Panc1 (cell line): ENCODE data around the gene SLC25A39. TPM values are rescaled to one million over a fixed set of nuclear protein-coding genes. Genes with fewer than 3 reads are reported as not detected.

Experiments
- ATAC-seq: fragments of 200-7000 bp; cut with Tn5 transposase; 2 replicates; pipeline ENCODE4 v1.9.1; 2020; ENCODE audit warnings: mild to moderate bottlenecking, moderate library complexity
- BruUV-seq: library from RNA; stranded (reverse); fragments of 400-500 nt; replicated peaks from 2 replicates; lab custom pipeline; 2021; lab: Mats Ljungman, UMichigan
- CTCF ChIA-PET: fragments of 300-600 bp; sonication (Branson Sonifier 250); formaldehyde crosslinking; loops from one replicate; lab custom pipeline; 2022; ENCODE audit warnings: antibody characterized with exemption; lab: Charles Lee
- POLR2A ChIA-PET: fragments of 300-600 bp; sonication (Branson Sonifier 250); formaldehyde crosslinking; loops from one replicate; lab custom pipeline; 2022; ENCODE audit warnings: antibody characterized with exemption; lab: Charles Lee
- DNase-seq: peaks from one replicate; pipeline ENCODE4 v3.0.0-alpha.2; 2010; ENCODE audit warnings: low read depth, low spot score
- H3K27ac ChIP-seq: 2 replicates; pipeline ENCODE4 v1.5.1; 2011; ENCODE audit warnings: mild to moderate bottlenecking, low read length, inconsistent platforms
- H3K27me3 ChIP-seq: fragments of 200-500 bp; sonication (Bioruptor generic); 2 replicates; pipeline ENCODE4 v1.6.0; 2014; ENCODE audit warnings: low read length, inconsistent platforms; ENCODE audit not compliant: control insufficient read depth, insufficient read depth
- H3K36me3 ChIP-seq: fragments of 200-500 bp; sonication (Bioruptor generic); 2 replicates; pipeline ENCODE4 v1.5.1; 2014; ENCODE audit warnings: inconsistent platforms, mild to moderate bottlenecking, low read length, moderate library complexity; ENCODE audit not compliant: control insufficient read depth, insufficient read depth
- H3K4me1 ChIP-seq: 2 replicates; pipeline ENCODE4 v1.5.1; 2011; ENCODE audit warnings: inconsistent platforms, mild to moderate bottlenecking, low read length, moderate library complexity; ENCODE audit not compliant: control insufficient read depth, insufficient read depth
- H3K4me3 ChIP-seq, 2 experiments: 2 replicates each; pipeline ENCODE4 v1.5.1; 2011 to 2012; ENCODE audit warnings: low read depth in 2 of 2, low read length in 2 of 2, mild to moderate bottlenecking in 2 of 2, inconsistent platforms in 1 of 2, moderate library complexity in 1 of 2
- H3K9me3 ChIP-seq: fragments of 200-500 bp; sonication (Bioruptor generic); 2 replicates; pipeline ENCODE4 v1.5.1; 2014; ENCODE audit warnings: low read depth, mild to moderate bottlenecking, inconsistent platforms, low read length, moderate library complexity; ENCODE audit not compliant: control insufficient read depth, insufficient read depth
- CTCF ChIP-seq: fragments of 450-650 bp; IDR thresholded peaks from 2 replicates; pipeline ENCODE4 v1.5.1; 2017; ENCODE audit warnings: mild to moderate bottlenecking
- POLR2AphosphoS5 ChIP-seq: IDR thresholded peaks from 2 replicates; pipeline ENCODE4 v1.6.1; 2012; ENCODE audit warnings: mild to moderate bottlenecking, low read depth, low read length, moderate library complexity
- REST ChIP-seq, 2 experiments: IDR thresholded peaks; 2 replicates each; pipeline ENCODE4 v1.6.1; 2011 to 2012; ENCODE audit warnings: low read depth in 2 of 2, control low read depth in 1 of 2, low read length in 1 of 2, mild to moderate bottlenecking in 1 of 2, moderate library complexity in 1 of 2; ENCODE audit not compliant: insufficient read depth in 1 of 2
- SIN3A ChIP-seq: IDR thresholded peaks from 2 replicates; pipeline ENCODE4 v1.6.1; 2012; ENCODE audit warnings: low read depth, mild to moderate bottlenecking, low read length, moderate library complexity, borderline replicate concordance; ENCODE audit not compliant: insufficient read depth
- TCF7L2 ChIP-seq: IDR thresholded peaks from 2 replicates; pipeline ENCODE4 v1.6.1; 2011; ENCODE audit warnings: mild to moderate bottlenecking, low read depth, low read length, inconsistent platforms
- in situ Hi-C: cut with HindIII; loops from 2 replicates; pipeline ENCODE4 v1.10.0; 2016; ENCODE audit warnings: low sequenced_read_pairs, low pct_unique_long_range_greater_than_20kb
- intact Hi-C: fragments of 100-400 bp; cut with micrococcal nuclease; formaldehyde crosslinking; loops from one replicate; pipeline ENCODE4 v1.10.0; 2022; ENCODE audit not compliant: unreplicated experiment
- total RNA-seq: library from RNA; stranded (reverse); gene quantifications from one replicate; pipeline ENCODE4 v1.2.1, GENCODE V29; 2021; ENCODE audit not compliant: unreplicated experiment

Gene SLC25A39
- total RNA-seq, 1 experiment from 2014 or later = 138 TPM

- intact Hi-C loops = no loop called here
- H3K27me3 ChIP-seq = no peaks in the 10 kb centered on the region
- ChIA-PET CTCF (interaction anchor here (1.5 kb wide), 1 partner anchor 195 kb away, joined by 4 read pairs; no protein-coding TSS in a partner anchor), POLR2A (interaction anchor here (0.5 kb wide), 1 partner anchor 55 kb away, joined by 11 read pairs; the partner anchor contains the start of gene RUNDC3A)
- no TSS peak for BruUV-seq
- H3K36me3 ChIP-seq = no peaks in the 10 kb centered on the region
- H3K9me3 ChIP-seq = no peaks in the 10 kb centered on the region
- TF ChIP-seq REST (IDR thresholded peaks at IDR 0.05; ENCODE audit: insufficient read depth in 1 of 2, low read depth in 2 of 2, low read length in 1 of 2) = no peak
- TF ChIP-seq SIN3A = 0 out of 2 replicates have a peak, but pooled peaks have one; percentile 31
- TF ChIP-seq TCF7L2 = no peak
- TF ChIP-seq POLR2AphosphoS5 = no peak
- TF ChIP-seq CTCF = peak; percentile 94
- no peak for DNase-seq
- in situ Hi-C loops = no loop called here
- peaks cover 6% of the 10 kb centered on the region; the same call in 1 of the 2 replicates for H3K4me1 ChIP-seq
- peak within 1 kb of the TSS; percentile 58 to 62 for H3K4me3 ChIP-seq
- no peak within 1 kb of the TSS for H3K27ac ChIP-seq
- ATAC-seq = peak; percentile 88
Observed at GRCh38 chr17:44363613-44364159, 39.1 kb upstream of the SLC25A39 start, which contains the start of gene FAM171A2. FAM171A2 (minus strand) TSS chr17:44363853; CDS start chr17:44363714, 139 bp downstream.

- DNase-seq (no peak), ATAC-seq (peak; percentile 66)
- ChIA-PET POLR2A (interaction anchor here (0.5 kb wide), 1 partner anchor 55 kb away, joined by 11 read pairs; the partner anchor contains the start of gene RUNDC3A), CTCF (interaction anchor here (1.5 kb wide), 1 partner anchor 195 kb away, joined by 4 read pairs; no protein-coding TSS in a partner anchor)
- peaks cover 6% of the 10 kb centered on the region; the same call in 1 of the 2 replicates for H3K4me1 ChIP-seq
- no TSS peak for BruUV-seq
- no peaks in the 10 kb centered on the region for H3K36me3 ChIP-seq
- intact Hi-C loops = no loop called here
- H3K9me3 ChIP-seq = no peaks in the 10 kb centered on the region
- H3K4me3 ChIP-seq = peak overlapping the region; percentile 58 to 62
- H3K27ac ChIP-seq = no peak overlapping the region
- TF ChIP-seq TCF7L2 = no peak
- no peak for TF ChIP-seq POLR2AphosphoS5
- in situ Hi-C loops = no loop called here
- H3K27me3 ChIP-seq = no peaks in the 10 kb centered on the region
Observed at GRCh38 chr17:44362949-44363612, 38.5 kb upstream of the SLC25A39 start.
